Osteoblast (primary cell): Measurements from ENCODE around the gene TCTN2. TPM values are rescaled to one million over a fixed set of nuclear protein-coding genes. Genes with fewer than 3 reads are reported as not detected.

Source experiments
- DNase-seq: peaks from one replicate; pipeline ENCODE4 v3.0.0; 2011; ENCODE audit warnings: low spot score, mixed read lengths; ENCODE audit not compliant: insufficient read length; ENCODE audit errors: missing footprints
- H2AFZ ChIP-seq: 2 replicates; pipeline ENCODE4 v1.6.0; 2011; ENCODE audit warnings: mild to moderate bottlenecking, low read length
- H3K27ac ChIP-seq: 2 replicates; pipeline ENCODE4 v1.5.1; 2011; ENCODE audit warnings: mild to moderate bottlenecking, low read depth, low read length, moderate library complexity
- H3K27me3 ChIP-seq: 2 replicates; pipeline ENCODE4 v1.6.0; 2012; ENCODE audit warnings: mild to moderate bottlenecking, control low read depth, inconsistent platforms, low read length, moderate library complexity; ENCODE audit not compliant: insufficient read depth
- H3K36me3 ChIP-seq: 2 replicates; pipeline ENCODE4 v1.5.1; 2011; ENCODE audit warnings: mild to moderate bottlenecking, low read length, control low read depth, moderate library complexity; ENCODE audit not compliant: insufficient read depth
- H3K4me1 ChIP-seq: 2 replicates; pipeline ENCODE4 v1.5.1; 2011; ENCODE audit warnings: mild to moderate bottlenecking, low read length, control low read depth, moderate library complexity; ENCODE audit not compliant: insufficient read depth
- H3K4me2 ChIP-seq: 2 replicates; pipeline ENCODE4 v1.6.0; 2011; ENCODE audit warnings: mild to moderate bottlenecking, low read length; ENCODE audit not compliant: insufficient read depth
- H3K4me3 ChIP-seq: fragments of 200-600 bp; sonication (generic); 3 replicates; pipeline ENCODE4 v1.5.1; 2012; ENCODE audit warnings: mild to moderate bottlenecking, low read length, inconsistent platforms; ENCODE audit not compliant: insufficient read depth
- H3K79me2 ChIP-seq: 2 replicates; pipeline ENCODE4 v1.6.0; 2012; ENCODE audit warnings: mild to moderate bottlenecking, low read length, control low read depth, inconsistent platforms; ENCODE audit not compliant: insufficient read depth
- H3K9me3 ChIP-seq: 2 replicates; pipeline ENCODE4 v1.5.1; 2011; ENCODE audit warnings: low read depth, low read length, control low read depth
- H4K20me1 ChIP-seq: 2 replicates; pipeline ENCODE4 v1.6.0; 2012; ENCODE audit warnings: mild to moderate bottlenecking, low read length, control low read depth; ENCODE audit not compliant: insufficient read depth
- CTCF ChIP-seq: IDR thresholded peaks from 2 replicates; pipeline ENCODE4 v1.5.1; 2011; ENCODE audit warnings: mild to moderate bottlenecking, low read depth, low read length, moderate library complexity; ENCODE audit errors: extremely low read depth
- total RNA-seq: library from RNA; depleted of rRNA; stranded (reverse); fragments of >200 nt; gene quantifications from 2 replicates; pipeline ENCODE4 v1.2.3, GENCODE V29; 2012

TCTN2 gene
- total RNA-seq, 1 donor: 23.5 TPM

GRCh38 chr12:123657211-123657610 lies 13.7 kb upstream of the TCTN2 start:
- Histone ChIP-seq H3K4me2 (no peak overlapping the region), H4K20me1 (no peaks in the 10 kb centered on the region), H3K79me2 (no peaks in the 10 kb centered on the region), H3K4me1 (peaks cover 17% of the 10 kb centered on the region), H3K27ac (no peak overlapping the region), H3K36me3 (peaks cover 39% of the 10 kb centered on the region), H3K9me3 (no peaks in the 10 kb centered on the region), H2AFZ (no peak overlapping the region), H3K27me3 (no peaks in the 10 kb centered on the region), H3K4me3 (no peak overlapping the region)
- no peak for DNase-seq
- TF ChIP-seq CTCF: no peak

- TF ChIP-seq CTCF: no peak
- Histone ChIP-seq H3K4me2 (peak overlapping the region; percentile 64), H3K27me3 (no peaks in the 10 kb centered on the region), H3K4me3 (peak overlapping the region; percentile 14), H3K36me3 (peaks cover 42% of the 10 kb centered on the region), H3K4me1 (peaks cover 17% of the 10 kb centered on the region), H3K27ac (peak overlapping the region; percentile 86), H3K79me2 (no peaks in the 10 kb centered on the region), H4K20me1 (no peaks in the 10 kb centered on the region), H2AFZ (peak overlapping the region; percentile 53), H3K9me3 (no peaks in the 10 kb centered on the region)
- peak; percentile 91 for DNase-seq
Observed at GRCh38 chr12:123659996-123660727, 10.8 kb upstream of the TCTN2 start.

GRCh38 chr12:123667771-123668170 lies 3.1 kb upstream of the TCTN2 start:
- Histone ChIP-seq H3K27me3 (no peaks in the 10 kb centered on the region), H3K79me2 (no peaks in the 10 kb centered on the region), H4K20me1 (no peaks in the 10 kb centered on the region), H3K27ac (no peak overlapping the region), H2AFZ (no peak overlapping the region), H3K36me3 (peaks cover 5% of the 10 kb centered on the region), H3K4me1 (peaks cover 5% of the 10 kb centered on the region), H3K9me3 (no peaks in the 10 kb centered on the region), H3K4me2 (no peak overlapping the region), H3K4me3 (no peak overlapping the region)
- TF ChIP-seq CTCF: no peak
- no peak for DNase-seq

- no peak for TF ChIP-seq CTCF
- DNase-seq: no peak
- H2AFZ ChIP-seq: peak overlapping the region; percentile 96
Observed at GRCh38 chr12:123671876-123672275, 963 bp downstream of the TCTN2 start.

More at GRCh38 chr12:123671876-123672275, 963 bp downstream of the TCTN2 start:
- Histone ChIP-seq H3K4me1 (peaks cover 5% of the 10 kb centered on the region), H3K36me3 (peaks cover 19% of the 10 kb centered on the region), H3K27me3 (no peaks in the 10 kb centered on the region), H3K79me2 (no peaks in the 10 kb centered on the region), H3K4me3 (peak overlapping the region; percentile 92), H3K4me2 (peak overlapping the region; percentile 93), H3K27ac (no peak overlapping the region), H4K20me1 (no peaks in the 10 kb centered on the region), H3K9me3 (no peaks in the 10 kb centered on the region)
